Ishikawa (cell line): Measurements from ENCODE around the gene ARL8A.

Experiments used
- EP300 ChIP-seq: IDR thresholded peaks from 2 replicates; pipeline ENCODE4 v1.6.1; 2012; ENCODE audit warnings: borderline replicate concordance
- TEAD4 ChIP-seq: IDR thresholded peaks from 2 replicates; pipeline ENCODE4 v1.6.1; 2012

- TF ChIP-seq TEAD4 (no peak), EP300 (no peak)
Observed at GRCh38 chr1:202156590-202156989, 12.1 kb upstream of the ARL8A start.
